M059J (cell line): ENCODE results near the gene POGK. TPM values are rescaled to one million over a fixed set of nuclear protein-coding genes. Genes with fewer than 3 reads are reported as not detected.
A peak's percentile ranks its signal among the peaks of the same experiment; 100 is the strongest.

Experiments
- DNase-seq: peaks from one replicate; pipeline ENCODE4 v3.0.0-alpha.2; 2012; ENCODE audit warnings: low read depth
- total RNA-seq: library from RNA; depleted of rRNA; stranded (reverse); fragments of >200 nt; shearing (Covaris generic); gene quantifications from 2 replicates; pipeline ENCODE4 v1.2.3, GENCODE V29; 2014; rRNA removed

The POGK gene
- total RNA-seq, 1 experiment from 2014 or later, result 28.7 TPM

GRCh38 chr1:166900987-166901386 is 61.7 kb downstream of the POGK start:
- no peak for DNase-seq

- DNase-seq, result peak; percentile 69
Observed at GRCh38 chr1:166902279-166902678, 63.0 kb downstream of the POGK start.

GRCh38 chr1:166903232-166903631 is 64.0 kb downstream of the POGK start:
- no peak for DNase-seq

- DNase-seq, result peak; percentile 65
Observed at GRCh38 chr1:166905136-166905535, 65.9 kb downstream of the POGK start.

DNA sequence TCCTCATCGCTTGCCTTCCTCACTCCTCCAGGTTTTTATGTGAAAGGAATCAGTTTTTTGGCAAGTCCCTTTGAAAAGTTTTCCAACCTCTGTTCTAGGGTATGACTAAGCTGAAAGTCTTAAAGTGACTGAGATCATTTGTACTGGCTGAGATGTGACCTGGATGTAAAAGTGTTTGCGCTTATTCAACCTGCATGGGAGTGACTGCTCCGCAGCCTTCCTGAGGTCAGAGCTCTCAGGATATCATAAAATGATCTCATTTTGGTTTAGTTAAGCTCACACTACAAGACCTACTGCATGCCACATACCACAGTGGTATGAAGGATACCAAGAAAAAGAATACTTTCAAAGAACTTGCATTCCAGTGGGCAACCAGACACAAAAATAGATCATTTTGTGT is 66.6 kb downstream of the POGK start:
- DNase-seq, result peak; percentile 97

Other genes starting within 250 kb of the POGK start
- gene TADA1, start 36.8 kb downstream of the POGK start, total RNA-seq, result 14.0 and 15.1 TPM in 2 replicates
- gene ILDR2, start 136.1 kb downstream of the POGK start, total RNA-seq, result 6.9 and 21.5 TPM in 2 replicates
- 0.20 and 0.52 TPM in 2 replicates for gene MAEL, start 149.8 kb downstream of the POGK start, total RNA-seq